PC-3 (cell line): ENCODE results near the gene CFHR2. TPM values are rescaled to one million over a fixed set of nuclear protein-coding genes. Genes with fewer than 3 reads are reported as not detected.
"Not testable (repeated sequence)": the region's sequence is repeated elsewhere in the genome, so short reads cannot be mapped to it uniquely, and the experiment has no call there.

Experiments used
- ATAC-seq: fragments of 200-7000 bp; cut with Tn5 transposase; 2 replicates; pipeline ENCODE4 v1.9.1; 2020; ENCODE audit warnings: mild to moderate bottlenecking, moderate library complexity
- BruUV-seq: library from RNA; stranded (reverse); fragments of 400-500 nt; replicated peaks from 2 replicates; lab custom pipeline; 2021; lab: Mats Ljungman, UMichigan
- CTCF ChIA-PET: fragments of 300-600 bp; sonication (Branson Sonifier 250); formaldehyde crosslinking; loops from one replicate; lab custom pipeline; 2022; ENCODE audit warnings: antibody characterized with exemption; lab: Charles Lee
- POLR2A ChIA-PET: fragments of 300-600 bp; sonication (Branson Sonifier 250); formaldehyde crosslinking; loops from one replicate; lab custom pipeline; 2022; ENCODE audit warnings: antibody characterized with exemption; ENCODE audit not compliant: unreplicated experiment; lab: Charles Lee
- DNase-seq: peaks from one replicate; pipeline ENCODE4 v3.0.0-alpha.2; 2015
- H2AFZ ChIP-seq: fragments of 300-600 bp; sonication (generic); 2 replicates; pipeline ENCODE4 v1.6.0; 2016; ENCODE audit warnings: antibody characterized with exemption, low read length
- H3F3A ChIP-seq: fragments of 300-600 bp; sonication (generic); one replicate; pipeline ENCODE4 v1.6.0; 2017; ENCODE audit warnings: antibody characterized with exemption, low read length, control low read depth, mild to moderate bottlenecking; ENCODE audit not compliant: unreplicated experiment
- H3K27ac ChIP-seq: fragments of 300-600 bp; sonication (generic); 2 replicates; pipeline ENCODE4 v1.5.1; 2016; ENCODE audit warnings: mild to moderate bottlenecking, low read length
- H3K27me3 ChIP-seq: fragments of 300-600 bp; sonication (generic); 2 replicates; pipeline ENCODE4 v1.6.1; 2016; ENCODE audit warnings: low read length, mixed read lengths
- H3K36me3 ChIP-seq: fragments of 300-600 bp; sonication (generic); 2 replicates; pipeline ENCODE4 v1.6.1; 2016; ENCODE audit warnings: low read depth, mixed run types, low read length, mixed read lengths
- H3K4me1 ChIP-seq: fragments of 300-600 bp; sonication (generic); 2 replicates; pipeline ENCODE4 v1.5.1; 2016; ENCODE audit warnings: low read length; ENCODE audit not compliant: insufficient read depth
- H3K4me2 ChIP-seq: fragments of 300-600 bp; sonication (generic); 2 replicates; pipeline ENCODE4 v1.6.0; 2016; ENCODE audit warnings: low read length
- H3K4me3 ChIP-seq: fragments of 300-600 bp; sonication (generic); 2 replicates; pipeline ENCODE4 v1.5.1; 2016; ENCODE audit warnings: mild to moderate bottlenecking, low read length, mixed read lengths
- H3K79me2 ChIP-seq: fragments of 300-600 bp; sonication (generic); 2 replicates; pipeline ENCODE4 v1.6.1; 2017; ENCODE audit warnings: low read length, mixed read lengths
- H3K9ac ChIP-seq: fragments of 300-600 bp; sonication (generic); 2 replicates; pipeline ENCODE4 v1.6.0; 2016; ENCODE audit warnings: mild to moderate bottlenecking, low read length
- H3K9me2 ChIP-seq: fragments of 300-600 bp; sonication (generic); replicated peaks from 2 replicates; pipeline ENCODE4 v1.6.1; 2016; ENCODE audit warnings: mixed run types, low read length, mixed read lengths
- H3K9me3 ChIP-seq: fragments of 300-600 bp; sonication (generic); 2 replicates; pipeline ENCODE4 v1.6.1; 2016; ENCODE audit warnings: low read length, mixed read lengths
- H4K20me1 ChIP-seq: fragments of 300-600 bp; sonication (generic); 2 replicates; pipeline ENCODE4 v1.6.1; 2016; ENCODE audit warnings: low read length, mixed read lengths
- EZH2 ChIP-seq: fragments of 300-600 bp; sonication (generic); IDR thresholded peaks from one replicate; pipeline ENCODE4 v1.6.1; 2017; ENCODE audit warnings: antibody characterized with exemption, mild to moderate bottlenecking, low read length; ENCODE audit not compliant: unreplicated experiment
- EZH2phosphoT487 ChIP-seq: fragments of 300-600 bp; sonication (generic); IDR thresholded peaks from 2 replicates; pipeline ENCODE4 v1.6.1; 2018; ENCODE audit warnings: mild to moderate bottlenecking, antibody characterized with exemption, low read length, borderline replicate concordance
- intact Hi-C: fragments of 100-400 bp; cut with micrococcal nuclease; formaldehyde crosslinking; loops from 2 replicates; pipeline ENCODE4 v1.9.0; 2023
- total RNA-seq: library from RNA; depleted of rRNA; stranded (reverse); fragments of >200 nt; gene quantifications from 2 replicates; pipeline ENCODE4 v1.2.3, GENCODE V29; 2014
- TF ChIP-seq, protein P1 (sequence below): fragments of 300-600 bp; sonication (generic); conservative IDR thresholded peaks from 2 replicates; pipeline ENCODE4 v1.5.1; 2017; ENCODE audit warnings: antibody characterized with exemption, low read depth, mild to moderate bottlenecking, low read length

The CFHR2 gene
- total RNA-seq, 1 experiment from 2014 or later = not detected

GRCh38 chr1:196980859-196981258 lies 37.3 kb downstream of the CFHR2 start:
- Histone ChIP-seq H3K9ac (no peak overlapping the region), H3K36me3 (no peaks in the 10 kb centered on the region), H3K27me3 (no peaks in the 10 kb centered on the region), H3K9me2 (no peaks in the 10 kb centered on the region), H3K79me2 (no peaks in the 10 kb centered on the region), H3K9me3 (no peaks in the 10 kb centered on the region), H3K27ac (no peak overlapping the region), H3F3A (no peaks in the 10 kb centered on the region), H3K4me2 (no peak overlapping the region), H3K4me3 (no peak overlapping the region), H2AFZ (no peak overlapping the region), H4K20me1 (no peaks in the 10 kb centered on the region), H3K4me1 (no peaks in the 10 kb centered on the region)
- BruUV-seq = no TSS peak
- ATAC-seq = no peak
- TF ChIP-seq EZH2 = no peak
- TF ChIP-seq EZH2phosphoT487 = no peak
- TF ChIP-seq, protein P1, sequence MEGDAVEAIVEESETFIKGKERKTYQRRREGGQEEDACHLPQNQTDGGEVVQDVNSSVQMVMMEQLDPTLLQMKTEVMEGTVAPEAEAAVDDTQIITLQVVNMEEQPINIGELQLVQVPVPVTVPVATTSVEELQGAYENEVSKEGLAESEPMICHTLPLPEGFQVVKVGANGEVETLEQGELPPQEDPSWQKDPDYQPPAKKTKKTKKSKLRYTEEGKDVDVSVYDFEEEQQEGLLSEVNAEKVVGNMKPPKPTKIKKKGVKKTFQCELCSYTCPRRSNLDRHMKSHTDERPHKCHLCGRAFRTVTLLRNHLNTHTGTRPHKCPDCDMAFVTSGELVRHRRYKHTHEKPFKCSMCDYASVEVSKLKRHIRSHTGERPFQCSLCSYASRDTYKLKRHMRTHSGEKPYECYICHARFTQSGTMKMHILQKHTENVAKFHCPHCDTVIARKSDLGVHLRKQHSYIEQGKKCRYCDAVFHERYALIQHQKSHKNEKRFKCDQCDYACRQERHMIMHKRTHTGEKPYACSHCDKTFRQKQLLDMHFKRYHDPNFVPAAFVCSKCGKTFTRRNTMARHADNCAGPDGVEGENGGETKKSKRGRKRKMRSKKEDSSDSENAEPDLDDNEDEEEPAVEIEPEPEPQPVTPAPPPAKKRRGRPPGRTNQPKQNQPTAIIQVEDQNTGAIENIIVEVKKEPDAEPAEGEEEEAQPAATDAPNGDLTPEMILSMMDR = no peak
- ChIA-PET POLR2A (no interaction called here), CTCF (no interaction called here)
- intact Hi-C loops = no loop called here
- no peak for DNase-seq

GRCh38 chr1:196982247-196982646 lies 38.7 kb downstream of the CFHR2 start:
- DNase-seq, ATAC-seq, CTCF ChIA-PET: not testable (repeated sequence)

DNA sequence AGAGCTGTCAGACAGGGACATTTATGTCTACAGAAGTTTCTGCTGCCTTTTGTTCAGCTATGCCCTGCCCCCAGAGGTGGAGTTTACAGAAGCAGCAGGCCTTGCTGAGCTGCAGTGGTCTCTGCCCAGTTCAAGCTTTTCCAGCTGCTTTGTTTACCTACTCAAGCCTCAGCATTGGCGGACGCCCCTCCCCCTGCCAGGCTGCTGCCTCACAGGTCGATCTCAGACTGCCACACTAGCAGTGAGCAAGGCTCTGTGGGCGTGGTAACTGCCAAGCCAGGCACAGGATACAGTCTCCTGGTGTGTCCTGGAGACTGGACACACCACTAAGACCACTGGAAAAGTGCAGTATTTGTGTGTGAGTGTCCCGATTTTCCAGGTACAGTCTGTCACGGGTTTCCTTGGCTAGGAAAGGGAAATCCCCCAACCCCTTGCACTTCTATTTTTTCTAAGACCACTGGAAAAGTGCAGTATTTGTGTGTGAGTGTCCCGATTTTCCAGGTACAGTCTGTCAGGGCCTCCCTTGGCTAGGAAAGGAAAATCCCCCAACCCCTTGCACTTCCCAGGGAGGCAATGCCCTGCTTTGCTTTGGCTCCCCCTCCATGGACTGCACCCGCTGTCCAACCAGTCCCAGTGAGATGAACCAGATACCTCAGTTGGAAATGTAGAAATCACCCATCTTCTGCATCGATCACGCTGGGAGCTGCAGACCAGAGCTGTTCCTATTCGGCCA lies 48.5 kb downstream of the CFHR2 start:
- H3K27ac ChIP-seq, H3K79me2 ChIP-seq, H4K20me1 ChIP-seq, H3K36me3 ChIP-seq, CTCF ChIA-PET, intact Hi-C loops, BruUV-seq, H3F3A ChIP-seq, H3K4me2 ChIP-seq, H3K9me3 ChIP-seq, POLR2A ChIA-PET, H3K4me3 ChIP-seq, H3K9me2 ChIP-seq, H3K4me1 ChIP-seq, H3K9ac ChIP-seq, H3K27me3 ChIP-seq: not testable (repeated sequence)
- DNase-seq (peak; percentile 55), ATAC-seq (peak; percentile 75; the same call in 1 of the 2 replicates)
- 0 out of 2 replicates have a peak overlapping the region, but pooled peaks have one; percentile 45 for H2AFZ ChIP-seq

More at GRCh38 chr1:196982247-196982646, 38.7 kb downstream of the CFHR2 start:
- H3K4me1 ChIP-seq, H2AFZ ChIP-seq, H3K9me2 ChIP-seq, H3K9me3 ChIP-seq, H3K27ac ChIP-seq, H3F3A ChIP-seq, H4K20me1 ChIP-seq, H3K9ac ChIP-seq, POLR2A ChIA-PET, BruUV-seq, H3K4me2 ChIP-seq, H3K4me3 ChIP-seq, H3K79me2 ChIP-seq, H3K36me3 ChIP-seq, H3K27me3 ChIP-seq, intact Hi-C loops: not testable (repeated sequence)
